IPS-18c (cell line): Measurements from ENCODE around the gene CANX.
"Not testable (repeated sequence)": the region's sequence is repeated elsewhere in the genome, so short reads cannot be mapped to it uniquely, and the experiment has no call there.

Source experiments
- H3K4me3 ChIP-seq: 2 replicates; pipeline ENCODE4 v1.7.0; 2013; ENCODE audit warnings: low read depth, mild to moderate bottlenecking, low read length, moderate library complexity; ENCODE audit not compliant: insufficient read depth
- H3K9me3 ChIP-seq: one replicate; pipeline ENCODE4 v1.6.1; 2013; ENCODE audit warnings: mild to moderate bottlenecking, low read length, moderate library complexity; ENCODE audit not compliant: control insufficient read depth, insufficient read depth

The CANX gene

DNA sequence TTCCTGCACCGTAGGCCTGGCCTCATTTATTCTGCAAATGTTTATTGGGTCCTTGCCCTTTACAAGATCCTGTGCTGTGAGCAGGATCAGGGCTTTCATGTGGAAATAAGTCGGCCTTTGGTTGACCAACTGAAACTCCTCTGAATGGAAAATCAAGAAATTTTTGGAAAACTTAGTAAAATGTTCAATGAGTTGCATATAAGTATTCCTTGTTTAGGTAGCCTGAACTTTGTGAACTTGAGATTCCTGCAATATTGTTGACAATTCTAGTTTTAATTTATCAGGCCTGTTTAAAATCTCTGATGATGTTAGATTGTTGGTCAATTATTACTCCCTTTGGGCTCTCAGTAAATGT, 35.0 kb downstream of the CANX start:
- no peaks in the 10 kb centered on the region for H3K9me3 ChIP-seq
- peak overlapping the region; percentile 84 for H3K4me3 ChIP-seq

DNA sequence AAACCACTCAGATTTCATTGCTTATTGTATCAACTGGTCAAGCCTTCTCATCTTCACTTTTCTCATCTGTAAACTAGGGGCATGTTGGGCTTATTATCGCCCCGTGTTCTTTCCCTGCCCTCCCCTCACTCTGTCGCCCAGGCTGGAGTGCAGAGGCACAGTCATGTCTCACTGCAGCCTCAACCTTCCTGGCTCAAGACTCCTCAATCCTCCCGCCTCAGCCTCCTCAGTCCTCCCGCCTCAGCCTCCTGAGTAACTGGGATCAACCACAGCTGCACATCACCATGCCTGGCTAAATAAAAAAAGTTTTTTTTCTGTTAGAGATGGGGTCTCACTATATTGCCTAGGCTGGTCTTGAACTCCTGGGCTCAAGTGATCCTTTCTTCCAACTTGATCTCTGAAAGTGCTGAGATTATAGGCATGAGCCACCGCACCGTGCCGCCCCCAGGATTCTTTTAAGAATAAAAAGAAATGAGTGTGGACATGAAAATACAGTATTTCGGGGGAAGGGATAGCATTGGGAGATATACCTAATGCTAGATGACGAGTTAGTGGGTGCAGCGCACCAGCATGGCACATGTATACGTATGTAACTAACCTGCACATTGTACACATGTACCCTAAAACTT, 35.9 kb downstream of the CANX start:
- H3K9me3 ChIP-seq = no peaks in the 10 kb centered on the region
- peak overlapping the region; percentile 84 for H3K4me3 ChIP-seq

DNA sequence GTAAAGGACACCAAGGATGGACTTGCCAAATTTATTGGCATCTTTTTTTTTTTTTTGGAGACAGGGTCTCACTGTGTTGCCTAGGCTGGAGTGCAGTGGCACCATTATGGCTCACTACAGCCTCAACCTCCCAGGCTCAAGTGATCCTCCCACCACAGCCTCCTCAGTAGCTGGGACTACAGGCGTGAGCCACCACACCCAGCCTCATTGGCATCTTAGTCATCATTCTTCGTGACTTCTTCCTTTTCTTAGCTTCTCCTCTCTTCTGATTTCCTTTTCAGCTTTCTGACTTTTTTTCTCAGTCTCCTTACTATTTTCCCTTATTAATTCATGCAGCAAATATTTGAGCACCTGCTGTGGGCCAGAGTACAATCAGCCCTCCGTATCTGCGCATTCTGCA, 40.0 kb downstream of the CANX start:
- no peaks in the 10 kb centered on the region for H3K9me3 ChIP-seq
- H3K4me3 ChIP-seq = no peak overlapping the region

DNA sequence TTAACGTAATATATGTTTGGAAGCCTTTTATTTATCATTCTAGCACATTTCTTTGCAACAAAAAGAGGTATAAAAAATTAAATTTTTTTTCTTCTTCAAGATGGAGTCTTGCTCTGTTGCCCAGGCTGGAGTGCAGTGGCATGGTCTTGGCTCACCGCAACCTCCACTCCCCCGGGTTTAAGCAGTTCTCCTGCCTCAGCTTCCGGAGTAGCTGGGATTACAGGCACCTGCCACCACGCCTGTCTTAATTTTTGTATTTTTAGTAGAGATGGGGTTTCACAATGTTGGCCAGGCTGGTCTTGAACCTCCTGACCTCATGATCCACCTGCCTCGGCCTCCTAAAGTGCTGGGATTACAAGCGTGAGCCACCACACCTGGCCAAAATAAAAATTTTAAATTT, 45.3 kb downstream of the CANX start:
- not testable (repeated sequence) for H3K9me3 ChIP-seq, H3K4me3 ChIP-seq

DNA sequence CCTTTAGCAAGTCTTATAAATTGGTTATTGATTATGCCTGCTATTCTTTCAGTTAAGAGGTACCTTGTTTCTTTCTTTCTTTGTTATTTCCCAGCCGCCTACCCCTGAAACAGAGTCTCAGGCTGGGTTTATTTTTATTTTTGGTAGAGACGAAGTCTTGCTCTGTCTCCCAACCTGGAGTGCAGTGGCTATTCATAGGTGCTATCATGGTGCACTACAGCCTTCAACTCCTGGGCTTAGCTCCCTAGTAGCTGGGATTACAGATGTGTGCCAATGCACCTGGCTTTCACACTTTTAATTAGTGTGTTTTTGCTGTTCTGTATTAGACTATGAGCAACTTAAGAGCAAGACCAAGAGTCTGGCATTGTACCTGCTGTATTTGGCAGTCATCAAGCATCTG, 48.1 kb downstream of the CANX start:
- no peak overlapping the region for H3K4me3 ChIP-seq
- no peaks in the 10 kb centered on the region for H3K9me3 ChIP-seq

DNA sequence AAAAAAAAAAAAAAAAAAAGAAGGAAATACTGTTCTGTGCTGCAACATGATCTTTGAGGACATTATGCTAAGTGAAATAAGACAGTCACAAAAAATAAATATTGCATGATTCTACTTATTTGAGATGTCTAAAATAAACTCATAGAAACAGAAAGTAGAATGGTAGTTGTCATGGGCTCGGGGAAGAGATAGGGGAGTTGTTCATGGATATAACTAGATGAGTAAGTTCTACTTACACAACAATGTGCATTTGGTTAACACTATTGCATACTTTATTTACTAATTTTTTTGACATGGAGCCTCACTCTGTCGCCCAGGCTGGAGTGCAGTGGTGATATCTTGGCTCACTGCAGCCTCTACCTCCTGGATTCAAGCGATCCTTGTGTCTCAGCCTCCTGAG, 49.0 kb downstream of the CANX start:
- no peaks in the 10 kb centered on the region for H3K9me3 ChIP-seq

DNA sequence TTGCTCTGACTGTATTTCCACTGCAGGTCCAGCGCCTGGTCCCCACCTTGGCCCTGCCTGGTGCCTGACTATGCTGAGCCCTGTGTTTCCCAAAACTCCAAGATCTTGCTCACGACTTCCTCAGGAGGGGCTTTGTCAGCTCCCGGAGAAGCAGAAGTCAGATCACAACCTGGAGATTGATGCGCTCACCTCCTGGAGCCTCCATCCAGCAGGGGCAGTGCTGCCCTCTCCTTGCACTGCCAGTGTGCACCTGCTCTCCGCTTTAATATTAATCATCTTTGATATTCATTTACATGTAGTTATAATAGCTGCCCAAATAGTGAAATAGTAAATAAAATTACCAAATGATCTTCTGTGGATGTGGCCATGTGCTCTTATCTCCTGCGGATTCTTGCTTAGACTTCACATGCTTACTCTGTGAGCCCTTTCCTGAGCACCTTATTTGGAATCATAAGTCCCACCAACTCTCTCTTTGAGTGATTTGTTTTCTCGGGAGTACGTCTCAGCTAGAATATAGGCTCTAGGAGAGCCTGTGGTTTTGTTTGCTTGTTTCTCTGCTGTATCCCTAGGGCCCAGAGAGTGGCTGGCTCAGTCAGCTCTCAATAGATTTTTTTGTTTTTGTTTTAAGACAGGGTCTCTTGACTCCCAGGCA, 51.2 kb downstream of the CANX start:
- Histone ChIP-seq H3K9me3 (no peaks in the 10 kb centered on the region), H3K4me3 (no peak overlapping the region)

More for the DNA sequence above, 49.0 kb downstream of the CANX start:
- no peak overlapping the region for H3K4me3 ChIP-seq

DNA sequence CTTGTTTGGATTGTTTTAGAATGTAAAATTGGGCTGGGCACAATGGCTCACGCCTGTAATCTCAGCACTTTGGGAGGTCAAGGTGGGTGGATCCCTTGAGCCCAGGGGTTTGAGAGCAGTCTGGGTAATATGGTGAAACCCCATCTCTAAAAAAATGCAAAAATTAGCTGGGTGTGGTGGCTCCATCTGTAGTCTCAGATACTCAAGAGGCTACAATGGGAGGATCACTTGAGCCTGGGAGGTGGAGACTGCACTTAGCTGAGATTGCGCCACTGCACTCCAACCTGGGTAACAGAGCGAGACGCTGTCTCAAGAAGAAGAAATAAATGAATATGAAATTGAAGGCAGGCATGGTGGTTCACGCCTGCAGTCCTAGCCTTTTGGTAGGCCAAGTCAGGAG, 55.2 kb downstream of the CANX start:
- Histone ChIP-seq H3K9me3 (no peaks in the 10 kb centered on the region), H3K4me3 (no peak overlapping the region)

DNA sequence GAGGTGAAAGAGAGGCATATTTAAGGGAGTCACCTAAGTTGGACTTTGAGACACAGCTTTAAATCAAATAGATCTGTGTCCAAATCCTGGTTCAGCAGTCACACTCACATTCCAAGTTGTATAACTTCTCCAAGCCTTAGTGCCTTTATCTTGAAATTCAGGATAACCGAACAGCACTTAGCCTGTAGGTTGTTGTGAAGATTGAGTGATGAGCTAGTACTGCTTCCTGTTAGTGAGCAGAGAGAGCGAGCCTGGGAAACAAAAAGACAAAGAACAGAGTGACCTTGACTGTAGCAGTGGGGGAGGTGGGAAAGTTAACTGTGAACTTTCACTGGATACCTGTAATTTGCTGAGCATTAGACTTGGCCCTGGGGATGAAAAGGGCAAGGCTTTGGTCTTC, 56.3 kb downstream of the CANX start:
- no peaks in the 10 kb centered on the region for H3K9me3 ChIP-seq
- no peak overlapping the region for H3K4me3 ChIP-seq

DNA sequence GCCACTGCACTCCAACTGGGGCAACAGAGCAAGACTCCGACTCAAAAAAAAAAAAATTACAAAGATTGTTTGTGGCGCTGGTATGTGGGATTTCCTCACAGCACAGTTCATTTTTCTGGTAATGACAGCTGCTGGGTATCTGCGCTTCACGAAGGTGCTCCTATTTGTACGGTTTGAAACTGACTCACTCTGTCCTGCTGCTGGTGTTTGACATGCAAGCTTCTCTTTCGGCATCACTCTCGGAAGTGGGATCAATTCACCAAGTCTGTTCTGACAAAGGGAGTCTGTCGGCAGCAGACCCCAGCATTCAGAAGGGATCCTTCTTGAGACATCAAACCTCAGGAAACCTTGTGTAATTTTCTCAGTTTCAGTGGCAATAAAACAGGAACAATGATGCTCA, 60.2 kb downstream of the CANX start:
- Histone ChIP-seq H3K9me3 (no peaks in the 10 kb centered on the region), H3K4me3 (no peak overlapping the region)

DNA sequence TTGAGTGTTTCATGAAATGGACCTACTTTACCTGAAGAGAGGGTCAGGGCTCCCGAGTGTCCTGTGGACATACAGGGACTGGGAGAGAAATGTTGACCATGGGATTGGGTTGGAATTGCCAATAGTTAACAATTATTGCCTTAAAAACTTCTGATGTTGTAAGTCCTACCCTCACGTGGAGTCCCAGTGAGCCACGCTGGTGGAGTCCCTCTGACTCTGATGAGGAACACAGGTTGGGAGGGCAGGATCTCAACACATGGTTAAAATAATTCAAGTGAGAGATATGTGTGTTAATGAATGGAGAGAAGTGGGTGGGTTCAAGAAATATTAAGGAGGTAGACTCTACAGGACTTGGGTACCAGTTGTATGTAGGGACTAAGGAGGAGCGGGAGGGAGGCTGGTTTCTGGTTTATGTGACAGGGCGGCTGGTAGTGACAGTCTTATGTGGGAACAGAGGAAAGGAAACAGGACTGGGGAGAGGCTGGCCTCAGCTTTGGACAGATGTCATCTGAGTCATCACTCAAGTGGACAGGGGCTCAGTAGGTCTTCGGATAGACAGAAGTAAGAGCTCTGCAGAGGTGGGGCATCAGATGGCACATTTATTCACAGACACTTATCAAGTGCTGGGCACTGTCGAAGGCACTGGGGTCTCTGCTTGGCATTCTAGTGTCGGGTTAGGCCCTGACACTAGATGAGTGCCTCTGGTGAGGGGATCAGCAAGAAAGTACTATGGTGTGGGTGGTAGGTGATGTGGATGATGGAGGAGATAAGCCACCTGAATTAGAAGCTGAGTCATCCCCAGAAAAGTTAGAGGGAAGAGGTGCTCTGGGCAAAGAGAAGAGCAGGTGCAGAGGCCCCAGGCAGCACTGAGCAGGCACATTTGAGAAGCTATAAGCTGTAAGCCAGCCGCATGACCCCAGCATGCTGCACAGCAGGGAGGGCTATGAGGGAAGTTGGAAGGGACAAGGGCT, 61.1 kb downstream of the CANX start:
- H3K4me3 ChIP-seq = no peak overlapping the region
- H3K9me3 ChIP-seq = no peaks in the 10 kb centered on the region

DNA sequence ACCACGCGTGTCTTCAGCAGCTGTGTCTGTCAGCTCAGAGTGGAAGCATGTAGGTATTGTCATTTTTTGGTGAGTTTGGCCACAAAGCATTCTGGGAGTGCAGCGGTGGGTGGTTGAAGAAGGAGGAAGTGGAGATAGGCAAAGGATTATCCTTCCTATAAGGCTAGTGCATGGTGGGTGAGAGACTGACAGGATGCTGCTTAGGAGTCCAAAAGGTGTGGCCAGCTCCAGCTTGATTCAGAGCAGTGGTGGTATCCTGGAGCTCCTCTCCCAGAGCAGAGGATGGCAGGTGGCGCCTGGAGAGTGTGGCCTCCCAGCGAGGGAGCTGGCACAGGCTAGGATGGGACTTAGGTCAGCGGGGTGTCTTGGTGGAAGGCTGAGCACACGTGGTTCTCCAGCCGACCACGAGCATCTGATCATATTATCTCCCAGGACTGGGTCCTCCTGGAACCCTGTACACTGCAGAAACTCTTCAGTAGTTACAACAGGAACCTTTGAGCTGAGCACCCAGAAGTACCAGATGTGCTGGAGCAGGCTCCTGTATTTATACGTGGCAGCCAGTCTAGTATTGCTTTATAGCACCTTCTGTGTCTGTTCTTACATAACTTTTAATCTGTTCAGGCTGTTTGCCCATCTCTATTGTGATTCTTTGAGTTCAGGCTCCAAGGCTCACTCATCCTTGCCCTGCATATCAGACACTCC, 63.5 kb downstream of the CANX start:
- Histone ChIP-seq H3K4me3 (no peak overlapping the region), H3K9me3 (no peaks in the 10 kb centered on the region)

DNA sequence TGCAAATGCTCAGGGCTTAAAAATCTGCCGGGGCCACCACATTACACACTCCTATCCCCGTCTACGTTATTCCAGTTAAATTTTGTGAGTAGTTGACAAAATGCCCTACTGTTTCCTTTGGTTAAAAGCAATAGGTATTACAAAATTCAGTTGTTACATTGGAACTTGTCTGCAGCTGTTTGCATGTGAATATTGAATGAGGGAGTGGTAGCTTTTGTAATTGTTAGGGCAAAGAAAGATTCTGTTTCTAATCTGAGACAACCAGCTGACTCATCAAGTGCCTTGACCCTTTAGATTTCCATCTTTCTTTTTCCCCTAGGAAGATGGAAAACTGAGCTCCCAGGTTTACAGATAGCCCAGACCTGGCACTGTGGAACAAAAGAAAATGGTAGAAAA, 64.0 kb downstream of the CANX start:
- Histone ChIP-seq H3K9me3 (no peaks in the 10 kb centered on the region), H3K4me3 (no peak overlapping the region)

DNA sequence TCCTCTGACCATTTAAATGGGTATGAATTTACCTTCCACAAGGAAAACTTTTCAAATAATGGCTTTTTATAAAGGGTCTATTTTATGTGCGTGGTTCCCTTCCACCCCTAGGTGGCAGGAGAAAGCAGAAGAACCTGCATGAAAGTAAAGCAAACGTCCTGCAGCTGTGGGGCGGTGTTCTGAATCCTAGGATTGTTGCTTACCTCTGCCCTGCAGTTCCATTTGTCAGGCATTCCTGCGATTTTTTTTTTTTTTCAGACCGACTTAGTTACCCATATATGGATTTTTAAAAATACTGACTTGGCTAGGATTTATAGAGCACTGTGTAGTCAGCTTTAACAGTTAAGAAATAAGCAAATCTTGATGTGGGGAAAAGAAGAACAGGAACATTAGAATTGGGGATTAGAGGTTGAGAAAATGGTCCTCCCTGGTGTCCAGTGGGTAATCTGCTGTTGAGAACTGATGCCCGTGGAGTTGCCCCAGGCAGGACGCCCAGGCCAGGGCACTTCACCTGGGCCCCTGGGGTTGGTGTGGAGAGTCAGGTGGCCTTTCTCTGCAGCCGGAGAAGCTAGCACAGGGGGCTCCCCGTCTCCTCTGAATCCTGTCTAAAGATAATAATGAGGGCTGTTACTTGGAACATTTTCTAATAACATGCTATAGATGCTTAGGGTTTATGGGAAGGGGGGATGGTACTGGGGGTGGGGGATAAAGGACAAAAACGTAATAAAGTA, 64.6 kb downstream of the CANX start:
- no peaks in the 10 kb centered on the region for H3K9me3 ChIP-seq
- H3K4me3 ChIP-seq = no peak overlapping the region

DNA sequence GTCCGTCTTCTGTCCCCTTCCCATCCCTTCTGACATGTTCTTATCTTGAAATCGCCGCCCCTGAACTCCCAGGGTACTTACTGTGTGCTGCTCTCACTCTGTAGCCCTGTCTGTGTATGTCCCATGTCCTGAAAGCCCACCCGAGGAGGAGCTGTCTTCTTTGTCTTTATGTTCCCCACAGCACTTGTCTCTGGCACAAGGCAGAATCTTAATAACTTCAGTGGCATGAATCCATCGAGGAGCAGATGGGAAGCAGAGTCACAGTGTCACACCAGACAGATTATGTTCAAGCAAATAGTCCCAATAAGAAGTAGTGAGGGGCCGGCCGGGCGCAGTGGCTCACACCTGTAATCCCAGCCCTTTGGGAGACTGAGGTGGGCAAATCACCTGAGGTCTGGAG, 65.3 kb downstream of the CANX start:
- Histone ChIP-seq H3K9me3 (no peaks in the 10 kb centered on the region), H3K4me3 (no peak overlapping the region)

DNA sequence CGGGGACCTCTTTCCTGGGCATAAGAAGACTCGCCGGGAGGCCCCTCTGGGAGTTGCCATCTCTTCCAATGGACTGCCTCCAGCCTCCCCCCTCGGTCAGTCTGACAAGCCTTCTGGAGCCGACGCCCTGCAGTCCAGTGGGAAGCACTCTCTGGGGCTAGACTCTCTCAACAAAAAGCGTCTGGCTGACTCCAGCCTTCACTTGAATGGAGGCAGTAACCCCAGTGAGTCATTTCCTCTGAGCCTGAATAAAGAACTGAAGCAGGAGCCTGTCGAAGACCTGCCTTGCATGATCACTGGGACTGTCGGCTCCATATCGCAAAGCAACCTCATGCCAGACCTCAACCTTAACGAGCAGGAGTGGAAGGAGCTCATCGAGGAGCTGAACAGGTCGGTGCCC, 66.6 kb downstream of the CANX start:
- no peak overlapping the region for H3K4me3 ChIP-seq

More for the DNA sequence above, 66.6 kb downstream of the CANX start:
- no peaks in the 10 kb centered on the region for H3K9me3 ChIP-seq
